ENCODE data around the gene OGFOD2. TPM values are rescaled to one million over a fixed set of nuclear protein-coding genes. Genes with fewer than 3 reads are reported as not detected.

Gene OGFOD2
- 25.9 and 26.7 TPM in 2 replicates for total RNA-seq
- 8.4 TPM for total RNA-seq (2013)
- 69.0 and 99.3 TPM in 2 replicates for polyA plus RNA-seq
- 18.6 and 24.0 TPM in 2 replicates for polyA minus RNA-seq

- Mint-ChIP-seq H3K9me3 (ENCODE audit: insufficient read depth) (no peaks in the 10 kb centered on the region), H3K27ac (peak within 1 kb of the TSS; percentile 98), H3K4me3 (peak within 1 kb of the TSS; percentile 100), H3K27me3 (no peaks in the 10 kb centered on the region), H3K4me1 (peaks cover 38% of the 10 kb centered on the region)
- Histone ChIP-seq H2AFZ (ENCODE audit: insufficient read depth, low read depth, low read length, poor library complexity, severe bottlenecking) (peak within 1 kb of the TSS; percentile 99), H3K27ac (ENCODE audit: low read length in 2 of 2) (peak within 1 kb of the TSS; percentile 91 to 99), H3K4me3 (ENCODE audit: control extremely low read depth in 1 of 5, extremely low read depth in 1 of 5, insufficient read depth in 1 of 5, low read depth in 2 of 5, low read length in 4 of 5) (peak within 1 kb of the TSS; percentile 76 to 97 (median 90)), H3K36me3 (replicated peaks in 1 of 2; ENCODE audit: control extremely low read depth in 1 of 2, control insufficient read depth in 1 of 2, extremely low read depth in 1 of 2, insufficient read depth in 2 of 2, low read length in 1 of 2) (peaks cover 0 to 22% of the 10 kb centered on the region in 2 experiments), H3K27me3 (replicated peaks in 1 of 4; ENCODE audit: control extremely low read depth in 1 of 4, control insufficient read depth in 3 of 4, insufficient read depth in 4 of 4, low read length in 3 of 4) (no peaks in the 10 kb centered on the region), H3K79me2 (ENCODE audit: control insufficient read depth, insufficient read depth, low read length) (peaks cover 49% of the 10 kb centered on the region), H3K9me3 (ENCODE audit: control extremely low read depth in 1 of 3, control insufficient read depth in 2 of 3, insufficient read depth in 1 of 3, low read length in 2 of 3) (no peaks in the 10 kb centered on the region), H4K20me1 (ENCODE audit: control insufficient read depth, insufficient read depth, low read length, poor library complexity, severe bottlenecking) (peaks cover 25% of the 10 kb centered on the region), H3K9ac (ENCODE audit: low read length) (peak within 1 kb of the TSS; percentile 99), H3K4me1 (ENCODE audit: control insufficient read depth in 2 of 2, insufficient read depth in 2 of 2, low read length in 2 of 2) (peaks cover 24 to 43% of the 10 kb centered on the region in 2 donors), H3K4me2 (replicated peaks; ENCODE audit: low read depth, low read length, poor library complexity, severe bottlenecking) (peak within 1 kb of the TSS; percentile 93)
- 0% methylated on average over 62 of the region's 66 CpGs for WGBS (ENCODE audit: insufficient coverage)
- DNase-seq (peak; percentile 95), ATAC-seq (ENCODE audit: low read depth) (peak; percentile 76)
- TF ChIP-seq EZH2 (IDR thresholded peaks at IDR 0.05; ENCODE audit: borderline replicate concordance, insufficient read depth, low read depth, low read length, poor library complexity, severe bottlenecking), result no peak
- no peak for TF ChIP-seq CTCF (IDR thresholded peaks at IDR 0.05)
- CTCF ChIA-PET, result interaction anchor here (0.6 to 3.4 kb wide), 12 partner anchors 9 to 263 kb away, joined by 3 to 24 read pairs (median 3); partner anchors contain the start of gene ABCB9
- intact Hi-C loops (cut with micrococcal nuclease), result loop anchor here (1.0 to 2.0 kb wide), 6 partner anchors 9 to 475 kb away; partner anchors contain the start of genes ABCB9, PITPNM2 and ZCCHC8
- POLR2A ChIA-PET, result interaction anchor here (0.5 to 2.7 kb wide), 6 partner anchors 9 to 1758 kb away, joined by 3 to 14 read pairs (median 6); partner anchors contain the start of genes ABCB9, MPHOSPH9 and MTRFR
Observed at GRCh38 chr12:122974892-122975789, at the start of gene OGFOD2. TSS of gene OGFOD2 (plus strand) at chr12:122975244. CDS start at chr12:122975252, 8 bp downstream.
